ENCODE data around the gene PLEKHA6. TPM values are rescaled to one million over a fixed set of nuclear protein-coding genes. Genes with fewer than 3 reads are reported as not detected.

PLEKHA6 gene
- total RNA-seq, 1 experiment from 2014 or later: 2.1 TPM

DNA sequence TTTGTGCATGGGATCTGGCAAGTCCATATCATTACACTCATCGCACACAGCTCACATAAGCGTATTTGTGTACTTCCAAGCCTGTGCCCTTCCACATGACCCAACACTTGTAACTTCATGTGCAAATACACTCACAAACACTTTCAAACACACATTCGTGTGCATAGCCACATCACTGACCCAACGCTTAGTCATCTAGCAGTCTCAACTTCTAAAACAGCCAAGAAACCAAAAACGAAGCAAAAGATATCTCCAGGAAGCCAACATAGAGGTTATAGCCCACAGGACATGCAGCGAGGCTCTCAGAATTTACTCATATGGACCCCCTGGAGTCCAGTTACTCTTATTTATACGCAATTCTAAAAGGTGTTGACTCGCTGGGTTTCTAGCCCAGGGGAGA is 135.1 kb downstream of the PLEKHA6 start:
- no peaks in the 10 kb centered on the region for H3K4me1 ChIP-seq (ENCODE audit: insufficient read depth, low read length)
- H2BK20ac ChIP-seq (ENCODE audit: low read depth, low read length, poor library complexity, severe bottlenecking): no peak overlapping the region
- H2BK12ac ChIP-seq (ENCODE audit: insufficient read length, low read depth, low read length): no peak overlapping the region
- peaks cover 3 to 19% of the 10 kb centered on the region in 2 experiments; a peak in 1 of 4 replicates for H3K4me1 Mint-ChIP-seq
- H3K23ac ChIP-seq (ENCODE audit: insufficient read length, low read depth, low read length): no peak overlapping the region
- no peak overlapping the region for H3K56ac ChIP-seq (ENCODE audit: insufficient read length, low read depth, low read length)
- no peaks in the 10 kb centered on the region for H3K27me3 ChIP-seq (ENCODE audit: insufficient read depth, low read length)
- no peak overlapping the region for H3K4ac ChIP-seq (ENCODE audit: low read depth, low read length)
- no peak overlapping the region for H4K91ac ChIP-seq (ENCODE audit: insufficient read length, low read depth, low read length)
- no peaks in the 10 kb centered on the region for H3K79me1 ChIP-seq (ENCODE audit: insufficient read depth, low read depth, low read length, poor library complexity, severe bottlenecking)
- DNase-seq: no peak
- H3K79me2 ChIP-seq (ENCODE audit: insufficient read depth, low read length): no peaks in the 10 kb centered on the region
- H3K9me3 Mint-ChIP-seq: no peaks in the 10 kb centered on the region
- no peak overlapping the region for H3K27ac ChIP-seq (ENCODE audit: insufficient read length, low read depth, low read length)
- no peak overlapping the region for H2BK15ac ChIP-seq (ENCODE audit: low read depth, low read length)
- no peak overlapping the region for H4K5ac ChIP-seq (ENCODE audit: insufficient read length, low read depth, low read length)
- H2AK5ac ChIP-seq (ENCODE audit: insufficient read length, low read length): no peak overlapping the region
- no peak overlapping the region for H2BK5ac ChIP-seq (ENCODE audit: insufficient read length, low read length)
- H3K36me3 Mint-ChIP-seq (ENCODE audit: insufficient read depth in 1 of 3, low read depth in 3 of 3): peaks cover 0 to 5% (median 0%) of the 10 kb centered on the region in 3 experiments; a peak in 3 of 7 replicates
- H3K14ac ChIP-seq (ENCODE audit: insufficient read depth, low read length): no peak overlapping the region
- no peak overlapping the region for H3K27ac Mint-ChIP-seq
- H3K23me2 ChIP-seq (ENCODE audit: insufficient read length, low read depth, low read length, poor library complexity, severe bottlenecking): no peaks in the 10 kb centered on the region
- H3K27me3 Mint-ChIP-seq (ENCODE audit: low read depth): no peaks in the 10 kb centered on the region
- H3K4me3 Mint-ChIP-seq: no peak overlapping the region
- no peak overlapping the region for H4K8ac ChIP-seq (replicated peaks; ENCODE audit: insufficient read length, low read depth, low read length)
- H3K9me3 ChIP-seq (ENCODE audit: control insufficient read depth, low read depth, low read length): no peaks in the 10 kb centered on the region
- no CpG with 5 or more reads among the region's 8 CpGs for WGBS (ENCODE audit: extremely low coverage, insufficient read length, low lambda C conversion rate)
- no peak overlapping the region for H3K4me2 ChIP-seq (ENCODE audit: insufficient read depth, insufficient read length, low read length)
- H3K18ac ChIP-seq (ENCODE audit: insufficient read length, low read depth, low read length): no peak overlapping the region
- TF ChIP-seq, protein P1, sequence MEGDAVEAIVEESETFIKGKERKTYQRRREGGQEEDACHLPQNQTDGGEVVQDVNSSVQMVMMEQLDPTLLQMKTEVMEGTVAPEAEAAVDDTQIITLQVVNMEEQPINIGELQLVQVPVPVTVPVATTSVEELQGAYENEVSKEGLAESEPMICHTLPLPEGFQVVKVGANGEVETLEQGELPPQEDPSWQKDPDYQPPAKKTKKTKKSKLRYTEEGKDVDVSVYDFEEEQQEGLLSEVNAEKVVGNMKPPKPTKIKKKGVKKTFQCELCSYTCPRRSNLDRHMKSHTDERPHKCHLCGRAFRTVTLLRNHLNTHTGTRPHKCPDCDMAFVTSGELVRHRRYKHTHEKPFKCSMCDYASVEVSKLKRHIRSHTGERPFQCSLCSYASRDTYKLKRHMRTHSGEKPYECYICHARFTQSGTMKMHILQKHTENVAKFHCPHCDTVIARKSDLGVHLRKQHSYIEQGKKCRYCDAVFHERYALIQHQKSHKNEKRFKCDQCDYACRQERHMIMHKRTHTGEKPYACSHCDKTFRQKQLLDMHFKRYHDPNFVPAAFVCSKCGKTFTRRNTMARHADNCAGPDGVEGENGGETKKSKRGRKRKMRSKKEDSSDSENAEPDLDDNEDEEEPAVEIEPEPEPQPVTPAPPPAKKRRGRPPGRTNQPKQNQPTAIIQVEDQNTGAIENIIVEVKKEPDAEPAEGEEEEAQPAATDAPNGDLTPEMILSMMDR (conservative IDR thresholded peaks at IDR 0.05): no peak
- H4K20me1 ChIP-seq (ENCODE audit: control insufficient read depth, insufficient read depth, insufficient read length): no peaks in the 10 kb centered on the region
- no peak overlapping the region for H3T11ph ChIP-seq (ENCODE audit: low read length)
- H2BK120ac ChIP-seq (ENCODE audit: low read depth, low read length, poor library complexity, severe bottlenecking): no peak overlapping the region
- no peak overlapping the region for H3K9ac ChIP-seq (ENCODE audit: extremely low read depth, insufficient read length, low read length)
- no peak overlapping the region for H2AFZ ChIP-seq (ENCODE audit: low read length)
